Lower leg skin (tissue), 4 donors: Measurements from ENCODE around the gene AKR1C4. TPM values are rescaled to one million over a fixed set of nuclear protein-coding genes. Genes with fewer than 3 reads are reported as not detected.

Experiments used
- DNase-seq, 2 donors: peaks; one replicate each; pipeline ENCODE4 v3.0.0-alpha.2; 2019; ENCODE audit warnings: low spot score in 2 of 2
- H3K4me3 ChIP-seq: fragments of 200-600 bp; sonication (generic); 2 replicates; pipeline ENCODE4 v1.5.1; 2017; ENCODE audit warnings: mild to moderate bottlenecking, low read depth; ENCODE audit not compliant: poor library complexity, severe bottlenecking
- POLR2A ChIP-seq, 2 donors: fragments of 450-650 bp; IDR thresholded peaks; one replicate each; pipeline ENCODE4 v1.6.1; 2016 to 2017; ENCODE audit warnings: antibody characterized with exemption in 2 of 2, mild to moderate bottlenecking in 1 of 2, moderate library complexity in 1 of 2
- WGBS, 2 donors: methylation state at CpG; one replicate each; pipeline ENCODE4 v1.1.5; 2018; 5-methylcytosine and 5-hydroxymethylcytosine counted together
- intact Hi-C: fragments of 100-400 bp; cut with DNase I; formaldehyde crosslinking; loops from one replicate; pipeline ENCODE4 v1.15.0; 2023; ENCODE audit warnings: low total_unique reads
- total RNA-seq, 4 donors: library from RNA; depleted of rRNA; stranded (reverse); fragments of >200 nt; gene quantifications; one replicate each; pipeline ENCODE4 v1.1.0, GENCODE V29; 2016
- TF ChIP-seq, protein P1 (sequence below), 3 donors: fragments of 450-650 bp; IDR thresholded peaks; one replicate each; pipeline ENCODE4 v1.5.1; 2016; ENCODE audit warnings: antibody characterized with exemption in 3 of 3, mild to moderate bottlenecking in 3 of 3, moderate library complexity in 2 of 3

AKR1C4 gene
- total RNA-seq: not detected

DNA sequence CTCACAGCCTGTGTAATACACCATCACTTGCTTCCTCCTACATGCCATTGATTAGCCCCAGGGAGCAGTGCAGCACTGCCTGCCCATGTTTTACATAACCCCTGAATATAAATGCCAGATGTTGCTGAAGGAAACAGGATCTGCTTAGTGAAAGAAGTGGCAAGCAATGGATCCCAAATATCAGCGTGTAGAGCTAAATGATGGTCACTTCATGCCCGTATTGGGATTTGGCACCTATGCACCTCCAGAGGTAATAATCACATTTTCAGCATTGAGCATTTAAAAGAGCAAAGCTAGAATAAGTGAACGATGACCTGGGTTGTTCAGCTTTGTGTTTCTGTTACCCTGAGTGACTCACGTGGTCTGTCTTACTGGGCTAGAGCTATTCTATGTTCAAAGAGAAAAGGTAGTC lies at the start of gene AKR1C4:
Gene AKR1C4 (plus strand): TSS at position 136 of the 412 bp plus-strand sequence. CDS start 31 bp downstream, at position 167.
- intact Hi-C loops: no loop called here
- TF ChIP-seq POLR2A (IDR thresholded peaks at IDR 0.05): no peak
- TF ChIP-seq, protein P1, sequence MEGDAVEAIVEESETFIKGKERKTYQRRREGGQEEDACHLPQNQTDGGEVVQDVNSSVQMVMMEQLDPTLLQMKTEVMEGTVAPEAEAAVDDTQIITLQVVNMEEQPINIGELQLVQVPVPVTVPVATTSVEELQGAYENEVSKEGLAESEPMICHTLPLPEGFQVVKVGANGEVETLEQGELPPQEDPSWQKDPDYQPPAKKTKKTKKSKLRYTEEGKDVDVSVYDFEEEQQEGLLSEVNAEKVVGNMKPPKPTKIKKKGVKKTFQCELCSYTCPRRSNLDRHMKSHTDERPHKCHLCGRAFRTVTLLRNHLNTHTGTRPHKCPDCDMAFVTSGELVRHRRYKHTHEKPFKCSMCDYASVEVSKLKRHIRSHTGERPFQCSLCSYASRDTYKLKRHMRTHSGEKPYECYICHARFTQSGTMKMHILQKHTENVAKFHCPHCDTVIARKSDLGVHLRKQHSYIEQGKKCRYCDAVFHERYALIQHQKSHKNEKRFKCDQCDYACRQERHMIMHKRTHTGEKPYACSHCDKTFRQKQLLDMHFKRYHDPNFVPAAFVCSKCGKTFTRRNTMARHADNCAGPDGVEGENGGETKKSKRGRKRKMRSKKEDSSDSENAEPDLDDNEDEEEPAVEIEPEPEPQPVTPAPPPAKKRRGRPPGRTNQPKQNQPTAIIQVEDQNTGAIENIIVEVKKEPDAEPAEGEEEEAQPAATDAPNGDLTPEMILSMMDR (IDR thresholded peaks at IDR 0.05): no peak
- H3K4me3 ChIP-seq: no peak within 1 kb of the TSS
- no peak for DNase-seq
- WGBS, 2 donors: 28 to 41% methylated on average over 4 of the region's 4 CpGs

DNA sequence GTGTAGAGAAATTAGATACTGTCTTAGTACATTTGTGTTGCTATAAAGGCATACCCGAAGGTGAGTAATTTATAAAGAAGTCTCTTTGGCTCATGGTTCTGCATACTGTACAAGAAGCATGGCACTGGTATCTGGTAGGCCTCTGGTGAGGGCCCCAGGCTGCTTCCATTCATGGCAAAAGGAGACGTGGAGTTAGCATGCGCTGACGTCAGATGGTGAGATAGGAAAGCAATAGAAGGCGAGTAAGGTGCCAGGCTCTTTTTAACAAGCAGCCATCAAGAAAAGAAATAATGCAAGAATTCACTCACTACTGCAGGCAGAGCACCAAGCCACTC lies 49.8 kb upstream of the AKR1C4 start:
- intact Hi-C loops: no loop called here
- no peak for DNase-seq
- H3K4me3 ChIP-seq: no peak overlapping the region
- WGBS, 2 donors: 68 to 69% methylated on average over 5 of the region's 5 CpGs
- TF ChIP-seq, protein P1 (IDR thresholded peaks at IDR 0.05): no peak
- no peak for TF ChIP-seq POLR2A (IDR thresholded peaks at IDR 0.05)

DNA sequence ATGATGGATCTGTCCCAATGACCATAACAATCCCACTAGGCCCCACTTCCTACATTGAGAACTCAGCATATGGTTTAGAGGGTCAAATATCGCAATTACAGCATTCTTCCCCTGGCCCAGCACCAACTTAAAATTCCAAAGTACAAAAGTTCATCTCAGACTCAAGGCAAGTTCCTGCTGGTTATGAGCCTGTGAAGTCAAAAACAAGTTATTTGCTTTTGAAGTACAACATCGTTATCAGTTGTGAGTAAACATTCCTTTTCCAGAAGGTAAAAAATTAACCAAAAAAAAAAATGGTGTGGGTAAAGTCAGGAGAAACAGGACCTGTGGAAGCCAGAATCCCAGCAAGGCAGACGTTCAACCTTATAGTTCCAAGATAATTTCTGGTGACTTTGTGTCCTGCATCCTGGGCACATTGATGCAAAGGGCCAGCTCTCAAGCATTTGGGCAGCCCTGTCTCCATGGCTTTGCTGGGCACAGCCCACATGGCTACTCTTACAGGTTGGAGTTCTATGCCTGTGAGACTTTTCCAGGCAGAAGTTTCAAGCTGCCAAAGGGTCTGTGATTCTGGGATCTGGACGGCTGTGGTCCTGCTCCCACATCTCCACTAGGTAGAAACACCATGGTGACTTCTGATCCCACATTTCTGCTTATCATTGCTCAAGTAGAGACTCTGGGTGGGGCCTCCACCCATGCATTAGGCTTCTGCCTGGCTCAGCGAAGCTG lies 49.2 kb upstream of the AKR1C4 start:
- H3K4me3 ChIP-seq: no peak overlapping the region
- intact Hi-C loops: no loop called here
- WGBS, 2 donors: 62 to 73% methylated on average over 5 of the region's 5 CpGs
- TF ChIP-seq POLR2A (IDR thresholded peaks at IDR 0.05): no peak
- TF ChIP-seq, protein P1 (IDR thresholded peaks at IDR 0.05): no peak
- no peak for DNase-seq

DNA sequence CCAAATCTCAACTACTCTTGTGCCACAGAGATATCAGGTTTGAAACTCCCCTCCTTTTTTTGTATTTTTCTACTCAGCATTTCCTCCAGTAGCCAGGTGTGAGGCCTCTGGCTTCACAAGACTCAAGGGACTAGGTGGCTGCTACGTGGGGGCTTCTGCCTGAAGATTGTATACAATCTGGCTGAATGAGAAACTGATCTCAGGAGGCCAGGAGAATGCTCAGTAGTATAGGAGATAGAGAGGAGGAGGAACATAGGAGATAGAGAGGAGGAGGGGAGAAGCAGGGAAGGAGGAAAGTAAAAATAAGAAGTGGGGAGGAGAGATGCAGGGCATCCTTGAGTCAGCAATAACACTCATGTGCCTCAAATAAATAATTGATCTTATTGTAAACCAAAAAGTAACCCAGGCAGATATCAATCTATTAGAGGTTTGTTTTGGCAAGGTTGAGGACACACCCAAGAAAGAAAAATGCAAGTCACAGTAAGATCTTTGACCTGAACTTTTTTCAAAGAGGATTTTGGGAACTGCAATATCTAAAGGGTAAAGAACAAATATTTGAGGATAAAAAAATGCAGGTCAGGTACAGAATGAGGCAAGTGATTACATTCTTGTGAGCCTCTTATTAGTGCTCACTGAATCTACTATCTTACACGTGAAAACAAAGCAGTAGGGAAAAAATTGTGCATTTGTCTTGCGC lies 48.5 kb upstream of the AKR1C4 start:
- TF ChIP-seq, protein P1 (IDR thresholded peaks at IDR 0.05): no peak
- no peak for TF ChIP-seq POLR2A (IDR thresholded peaks at IDR 0.05)
- no peak overlapping the region for H3K4me3 ChIP-seq
- 54 to 62% methylated on average over 3 of the region's 3 CpGs for WGBS, 2 donors
- no peak for DNase-seq
- intact Hi-C loops: no loop called here

DNA sequence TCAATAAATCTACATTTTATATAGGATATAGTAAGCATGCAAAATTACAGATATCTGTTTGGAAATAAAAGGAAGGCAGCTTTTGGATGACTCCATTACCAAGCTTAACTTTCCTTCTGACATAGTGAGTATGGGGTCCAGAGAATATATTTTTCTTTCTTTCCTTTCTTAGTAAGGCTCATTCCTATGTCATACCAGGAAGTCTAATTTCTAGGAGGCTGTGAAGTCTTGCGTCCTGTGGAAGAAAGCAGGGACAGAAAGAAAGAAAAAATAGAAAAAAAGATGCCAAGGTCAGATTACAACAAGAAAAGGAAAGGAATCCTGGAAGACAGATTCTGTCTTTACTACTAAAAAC lies 48.0 kb upstream of the AKR1C4 start:
- H3K4me3 ChIP-seq: no peak overlapping the region
- 66 to 68% methylated on average over 1 of the region's 1 CpG for WGBS, 2 donors
- no peak for DNase-seq
- intact Hi-C loops: no loop called here
- TF ChIP-seq POLR2A (IDR thresholded peaks at IDR 0.05): no peak
- TF ChIP-seq, protein P1 (IDR thresholded peaks at IDR 0.05): no peak
